Lower leg skin (tissue), 4 donors: ENCODE results near the gene APOC3. TPM values are rescaled to one million over a fixed set of nuclear protein-coding genes. Genes with fewer than 3 reads are reported as not detected.

Experiments used
- DNase-seq, 2 donors: peaks; one replicate each; pipeline ENCODE4 v3.0.0-alpha.2; 2019; ENCODE audit warnings: low spot score in 2 of 2
- H3K4me3 ChIP-seq: fragments of 200-600 bp; sonication (generic); 2 replicates; pipeline ENCODE4 v1.5.1; 2017; ENCODE audit warnings: mild to moderate bottlenecking, low read depth; ENCODE audit not compliant: poor library complexity, severe bottlenecking
- POLR2A ChIP-seq, 2 donors: fragments of 450-650 bp; IDR thresholded peaks; one replicate each; pipeline ENCODE4 v1.6.1; 2016 to 2017; ENCODE audit warnings: antibody characterized with exemption in 2 of 2, mild to moderate bottlenecking in 1 of 2, moderate library complexity in 1 of 2
- WGBS, 2 donors: methylation state at CpG; one replicate each; pipeline ENCODE4 v1.1.5; 2018; 5-methylcytosine and 5-hydroxymethylcytosine counted together
- intact Hi-C: fragments of 100-400 bp; cut with DNase I; formaldehyde crosslinking; loops from one replicate; pipeline ENCODE4 v1.15.0; 2023; ENCODE audit warnings: low total_unique reads
- total RNA-seq, 4 donors: library from RNA; depleted of rRNA; stranded (reverse); fragments of >200 nt; gene quantifications; one replicate each; pipeline ENCODE4 v1.1.0, GENCODE V29; 2016
- TF ChIP-seq, protein P1 (sequence below), 3 donors: fragments of 450-650 bp; IDR thresholded peaks; one replicate each; pipeline ENCODE4 v1.5.1; 2016; ENCODE audit warnings: antibody characterized with exemption in 3 of 3, mild to moderate bottlenecking in 3 of 3, moderate library complexity in 2 of 3

The APOC3 gene
- not detected for total RNA-seq

DNA sequence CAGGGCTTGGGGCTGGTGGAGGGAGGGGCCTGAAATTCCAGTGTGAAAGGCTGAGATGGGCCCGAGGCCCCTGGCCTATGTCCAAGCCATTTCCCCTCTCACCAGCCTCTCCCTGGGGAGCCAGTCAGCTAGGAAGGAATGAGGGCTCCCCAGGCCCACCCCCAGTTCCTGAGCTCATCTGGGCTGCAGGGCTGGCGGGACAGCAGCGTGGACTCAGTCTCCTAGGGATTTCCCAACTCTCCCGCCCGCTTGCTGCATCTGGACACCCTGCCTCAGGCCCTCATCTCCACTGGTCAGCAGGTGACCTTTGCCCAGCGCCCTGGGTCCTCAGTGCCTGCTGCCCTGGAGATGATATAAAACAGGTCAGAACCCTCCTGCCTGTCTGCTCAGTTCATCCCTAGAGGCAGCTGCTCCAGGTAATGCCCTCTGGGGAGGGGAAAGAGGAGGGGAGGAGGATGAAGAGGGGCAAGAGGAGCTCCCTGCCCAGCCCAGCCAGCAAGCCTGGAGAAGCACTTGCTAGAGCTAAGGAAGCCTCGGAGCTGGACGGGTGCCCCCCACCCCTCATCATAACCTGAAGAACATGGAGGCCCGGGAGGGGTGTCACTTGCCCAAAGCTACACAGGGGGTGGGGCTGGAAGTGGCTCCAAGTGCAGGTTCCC is at the start of gene APOC3:
TSS of gene APOC3 (plus strand) at position 383 of the 659 bp plus-strand sequence. CDS start 676 bp downstream, outside the sequence.
- no peak for DNase-seq
- 68 to 70% methylated on average over 9 of the region's 9 CpGs for WGBS, 2 donors
- intact Hi-C loops: no loop called here

DNA sequence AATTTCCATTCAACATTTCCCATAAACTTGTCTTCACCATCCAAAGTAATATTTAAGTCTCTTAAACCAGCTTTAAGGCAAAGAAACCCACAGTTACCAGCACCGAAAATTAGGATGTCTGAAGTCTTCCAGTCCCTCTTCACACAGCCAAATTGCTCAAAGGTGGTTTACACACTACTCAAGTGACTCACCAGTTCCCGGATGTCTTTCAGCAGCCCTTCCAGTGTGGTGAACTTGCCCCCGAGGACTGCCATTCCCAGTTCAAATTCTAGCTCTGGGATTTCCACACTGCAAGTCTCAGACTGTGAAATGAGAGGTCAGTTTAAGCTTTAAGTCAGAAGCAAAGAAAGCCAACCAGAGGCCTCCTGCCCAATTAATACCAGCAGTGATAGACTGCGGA is 47.0 kb upstream of the APOC3 start:
- DNase-seq: no peak
- no peak overlapping the region for H3K4me3 ChIP-seq
- TF ChIP-seq, protein P1, sequence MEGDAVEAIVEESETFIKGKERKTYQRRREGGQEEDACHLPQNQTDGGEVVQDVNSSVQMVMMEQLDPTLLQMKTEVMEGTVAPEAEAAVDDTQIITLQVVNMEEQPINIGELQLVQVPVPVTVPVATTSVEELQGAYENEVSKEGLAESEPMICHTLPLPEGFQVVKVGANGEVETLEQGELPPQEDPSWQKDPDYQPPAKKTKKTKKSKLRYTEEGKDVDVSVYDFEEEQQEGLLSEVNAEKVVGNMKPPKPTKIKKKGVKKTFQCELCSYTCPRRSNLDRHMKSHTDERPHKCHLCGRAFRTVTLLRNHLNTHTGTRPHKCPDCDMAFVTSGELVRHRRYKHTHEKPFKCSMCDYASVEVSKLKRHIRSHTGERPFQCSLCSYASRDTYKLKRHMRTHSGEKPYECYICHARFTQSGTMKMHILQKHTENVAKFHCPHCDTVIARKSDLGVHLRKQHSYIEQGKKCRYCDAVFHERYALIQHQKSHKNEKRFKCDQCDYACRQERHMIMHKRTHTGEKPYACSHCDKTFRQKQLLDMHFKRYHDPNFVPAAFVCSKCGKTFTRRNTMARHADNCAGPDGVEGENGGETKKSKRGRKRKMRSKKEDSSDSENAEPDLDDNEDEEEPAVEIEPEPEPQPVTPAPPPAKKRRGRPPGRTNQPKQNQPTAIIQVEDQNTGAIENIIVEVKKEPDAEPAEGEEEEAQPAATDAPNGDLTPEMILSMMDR (IDR thresholded peaks at IDR 0.05): no peak
- TF ChIP-seq POLR2A (IDR thresholded peaks at IDR 0.05): no peak
- WGBS, 2 donors: 79 to 93% methylated on average over 4 of the region's 4 CpGs
- intact Hi-C loops: no loop called here

More for the DNA sequence above, at the start of gene APOC3:
- H3K4me3 ChIP-seq: no peak within 1 kb of the TSS
- TF ChIP-seq POLR2A (IDR thresholded peaks at IDR 0.05): no peak
- TF ChIP-seq, protein P1 (IDR thresholded peaks at IDR 0.05): no peak

DNA sequence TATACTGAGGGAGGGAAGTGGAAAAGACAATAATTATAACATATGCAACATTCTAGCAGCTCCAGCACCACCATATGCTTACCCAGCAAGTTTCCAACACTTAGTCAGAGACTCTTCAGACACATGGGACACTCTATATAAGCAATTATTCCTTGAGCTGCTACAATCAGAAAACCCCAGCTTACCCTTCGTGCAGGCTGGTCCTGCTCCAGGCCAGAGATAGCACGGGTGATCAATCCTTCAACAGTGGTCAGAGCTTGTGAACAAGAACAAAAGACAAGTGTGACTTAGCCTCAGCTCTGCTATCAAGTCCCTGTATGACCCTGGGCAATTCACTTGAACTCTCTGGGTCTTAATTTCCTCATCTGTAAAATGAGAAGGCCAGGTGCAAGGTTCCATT is 43.4 kb upstream of the APOC3 start:
- TF ChIP-seq POLR2A (IDR thresholded peaks at IDR 0.05): no peak
- TF ChIP-seq, protein P1 (IDR thresholded peaks at IDR 0.05): no peak
- no peak for DNase-seq
- WGBS, 2 donors: 89 to 92% methylated on average over 2 of the region's 2 CpGs
- intact Hi-C loops: no loop called here
- no peak overlapping the region for H3K4me3 ChIP-seq

DNA sequence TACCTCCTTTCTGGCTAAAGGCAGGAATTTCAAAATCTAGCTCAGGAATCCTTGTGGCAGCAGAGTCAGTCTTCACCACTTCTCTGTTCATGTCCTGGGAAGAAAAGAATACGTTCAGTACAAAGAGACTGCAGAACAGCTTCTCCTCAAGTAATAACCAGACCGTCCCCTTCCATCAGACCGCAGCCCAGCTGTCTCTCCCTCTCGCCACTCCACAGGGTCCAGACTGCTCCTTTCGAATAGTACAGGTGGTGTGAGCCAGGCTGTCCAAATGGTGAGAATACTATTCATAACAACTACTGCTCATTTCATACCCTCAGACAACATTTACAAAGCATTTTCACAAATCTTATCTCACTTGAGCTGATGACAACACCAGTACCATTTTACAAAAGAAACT is 42.7 kb upstream of the APOC3 start:
- intact Hi-C loops: no loop called here
- peak overlapping the region; percentile 96 for H3K4me3 ChIP-seq
- no peak for DNase-seq
- WGBS, 2 donors: 50 to 69% methylated on average over 5 of the region's 5 CpGs
- no peak for TF ChIP-seq POLR2A (IDR thresholded peaks at IDR 0.05)
- TF ChIP-seq, protein P1 (IDR thresholded peaks at IDR 0.05): no peak

DNA sequence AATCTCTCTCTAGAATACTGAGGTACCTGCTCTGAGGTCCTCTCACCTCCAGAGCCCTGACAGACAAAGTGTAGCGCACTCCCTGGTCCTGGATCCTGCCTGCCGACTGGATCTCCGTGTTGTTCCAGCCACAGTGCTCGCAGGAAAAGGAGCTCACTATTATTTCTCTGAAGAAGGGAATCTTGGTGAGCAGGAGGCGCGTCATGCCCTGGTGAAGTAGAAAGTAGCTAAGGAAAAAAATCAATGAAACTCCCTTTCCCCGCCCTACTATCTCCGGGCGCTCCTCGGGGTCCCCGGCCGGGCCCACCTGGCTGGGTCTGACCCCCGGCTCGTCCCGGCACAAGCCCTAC is 42.3 kb upstream of the APOC3 start:
- intact Hi-C loops: no loop called here
- H3K4me3 ChIP-seq: peak overlapping the region; percentile 96
- TF ChIP-seq, protein P1 (IDR thresholded peaks at IDR 0.05): no peak
- no peak for TF ChIP-seq POLR2A (IDR thresholded peaks at IDR 0.05)
- WGBS, 2 donors: 0% methylated on average over 15 of the region's 15 CpGs
- no peak for DNase-seq
